Activated effector memory CD4-positive, alpha-beta T cell treated with Interleukin-2 at 50 U/mL for 16 hours (primary cell): Measurements from ENCODE around the gene TSLP.

Source experiments
- DNase-seq: peaks from one replicate; pipeline ENCODE4 v3.0.0-alpha.2; 2020

Gene TSLP

DNA sequence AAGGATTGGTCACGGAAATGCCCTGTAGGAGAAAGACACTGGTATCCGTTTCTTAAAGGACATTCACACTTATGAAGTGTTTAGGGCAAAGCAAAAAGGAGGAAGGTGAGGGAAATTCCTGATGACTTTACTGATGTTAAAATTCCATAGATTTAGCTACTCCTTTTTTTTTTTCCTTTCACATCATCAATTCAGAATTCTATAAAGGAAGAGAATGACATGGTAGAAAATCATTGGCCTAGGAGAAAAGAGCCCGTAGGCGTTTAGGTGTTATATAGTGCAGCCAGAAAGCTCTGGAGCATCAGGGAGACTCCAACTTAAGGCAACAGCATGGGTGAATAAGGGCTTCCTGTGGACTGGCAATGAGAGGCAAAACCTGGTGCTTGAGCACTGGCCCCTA lies at the start of gene TSLP:
TSS of gene TSLP (plus strand) at position 301 of the 400 bp plus-strand sequence. CDS start 178 bp downstream, outside the sequence.
- DNase-seq: no peak

DNA sequence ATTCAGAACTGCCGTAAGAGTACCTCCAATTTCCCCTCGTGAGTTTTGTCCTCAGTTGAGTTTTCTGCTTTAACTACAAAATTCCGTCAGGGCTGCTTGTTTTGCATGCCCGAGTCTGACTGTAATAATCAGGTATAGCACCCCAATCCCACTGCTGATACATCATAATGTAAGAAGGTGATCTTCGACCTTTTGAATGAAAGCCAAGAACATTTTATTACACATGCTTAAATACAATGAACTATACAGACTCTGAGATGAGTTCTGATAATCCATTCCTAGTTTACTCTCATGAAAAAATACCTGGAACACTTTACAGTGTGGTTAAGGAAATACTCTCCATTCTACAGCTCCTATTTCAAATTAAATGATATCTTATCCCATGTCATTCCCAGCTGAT lies 49.2 kb upstream of the TSLP start:
- DNase-seq: no peak

DNA sequence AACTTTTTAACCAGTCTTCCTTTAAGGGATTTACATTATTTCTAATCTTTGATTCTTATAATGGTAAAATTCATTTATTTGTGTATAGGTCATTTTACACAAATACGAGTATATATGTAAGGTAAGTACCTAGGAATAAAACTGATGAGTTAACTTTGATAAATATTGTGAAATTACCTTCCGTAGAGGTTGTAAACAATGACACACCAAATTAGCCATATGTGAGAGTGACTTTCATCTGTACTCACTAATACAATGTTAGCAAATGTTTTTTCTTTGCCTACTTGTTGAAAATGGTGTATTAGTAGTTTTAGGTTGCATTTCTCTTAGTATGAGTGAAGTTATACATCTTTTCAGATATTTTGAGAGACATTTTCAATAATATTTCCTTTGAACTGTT lies 42.6 kb upstream of the TSLP start:
- DNase-seq: no peak

GRCh38 chr5:111043712-111044506 lies 27.6 kb upstream of the TSLP start:
- no peak for DNase-seq

DNA sequence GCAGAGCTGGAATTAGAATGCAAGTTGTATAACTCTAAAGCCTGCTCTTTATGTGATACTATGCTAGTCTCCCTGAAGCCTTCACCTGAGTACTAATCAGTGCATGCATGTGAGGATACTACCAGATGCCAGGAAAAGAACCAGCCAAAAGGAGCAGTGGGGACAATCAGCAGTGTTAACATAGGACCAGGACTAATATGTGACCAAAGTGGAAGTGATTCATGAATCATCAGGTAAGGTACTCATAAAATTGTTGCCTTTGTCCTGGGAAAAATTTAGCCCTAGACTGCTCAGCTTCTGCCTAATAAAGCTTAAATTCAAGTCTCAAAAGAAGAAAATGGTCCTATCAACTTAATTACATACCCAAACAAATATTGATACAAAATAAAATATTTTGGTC lies 13.4 kb upstream of the TSLP start:
- no peak for DNase-seq

DNA sequence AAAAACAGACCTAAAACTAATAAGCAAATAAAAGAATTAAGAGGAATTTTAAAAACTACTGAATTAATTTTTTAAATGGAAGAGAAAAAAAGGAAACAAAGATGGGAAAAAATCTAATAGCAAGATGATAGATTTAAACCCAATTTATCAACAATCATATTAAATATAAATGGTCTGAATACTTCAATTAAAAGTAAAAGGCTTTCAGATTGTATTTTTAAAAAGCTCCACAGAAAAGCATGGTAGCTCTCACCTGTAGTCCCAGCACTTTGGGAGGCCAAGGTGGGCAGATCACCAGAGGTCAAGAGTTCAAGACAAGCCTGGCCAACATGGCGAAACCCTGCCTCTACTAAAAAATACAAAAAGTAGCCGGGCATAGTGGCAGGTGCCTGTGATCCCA lies 11.3 kb upstream of the TSLP start:
- DNase-seq: no peak

- DNase-seq: no peak
Observed at GRCh38 chr5:111061618-111062017, 9.9 kb upstream of the TSLP start.

DNA sequence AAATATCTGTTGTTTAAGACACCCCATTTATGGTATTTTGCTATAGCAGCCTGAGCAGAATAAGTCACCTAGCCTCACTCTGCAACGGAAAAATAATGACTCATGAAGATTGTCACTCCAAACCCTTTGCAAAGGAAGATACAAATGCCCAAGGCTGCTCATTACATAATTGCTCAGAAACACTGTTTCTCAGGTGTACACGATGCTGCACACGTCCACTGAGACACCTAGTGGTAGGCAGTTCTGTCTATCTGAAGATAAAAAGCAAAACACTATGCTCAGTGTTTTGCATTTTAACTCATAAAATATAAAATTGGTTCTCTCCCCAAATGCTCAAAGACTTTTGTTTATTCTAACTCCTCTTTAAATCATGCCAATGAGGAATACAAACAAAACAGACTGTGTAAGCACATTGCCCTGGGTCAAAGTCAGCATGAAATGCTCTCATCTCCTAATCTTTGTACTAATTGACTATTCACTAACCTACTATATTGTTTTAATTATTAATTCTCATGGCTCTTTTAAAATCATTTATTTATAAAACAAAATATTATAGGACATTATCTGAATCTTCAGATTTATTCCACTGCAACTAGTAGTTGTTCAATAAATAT lies 7.7 kb upstream of the TSLP start:
- DNase-seq: no peak

DNA sequence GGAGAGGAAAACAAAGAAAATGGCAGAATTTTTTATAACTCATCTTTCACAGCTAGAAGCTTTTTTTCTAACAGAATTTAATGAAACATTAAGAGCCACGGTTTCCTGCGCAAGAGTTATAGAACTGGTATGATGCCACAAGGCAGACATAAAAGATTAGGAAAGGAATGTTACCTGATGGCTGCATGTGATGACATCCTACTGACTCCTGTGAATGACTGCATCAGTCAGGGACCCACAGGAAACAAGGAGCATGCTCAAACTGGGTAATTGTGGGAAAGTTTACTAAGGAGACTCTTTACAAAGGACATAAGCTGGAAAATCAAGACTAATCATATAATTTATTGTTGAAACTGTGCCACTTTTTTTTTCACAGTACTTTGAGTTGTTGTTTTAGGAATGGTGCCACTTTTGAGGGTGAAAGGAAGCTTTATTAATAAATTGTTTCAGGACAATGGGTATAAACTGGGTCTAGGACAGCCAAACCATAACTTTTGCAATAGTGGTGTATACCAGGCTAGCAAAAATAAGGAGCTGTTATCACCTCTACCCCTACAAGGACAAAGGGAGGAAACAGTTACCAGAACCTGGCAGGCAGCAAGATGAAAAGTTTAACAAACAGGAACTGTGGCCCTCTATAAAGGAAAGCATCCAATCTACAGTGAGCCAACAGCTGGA lies 5.1 kb upstream of the TSLP start:
- DNase-seq: no peak

DNA sequence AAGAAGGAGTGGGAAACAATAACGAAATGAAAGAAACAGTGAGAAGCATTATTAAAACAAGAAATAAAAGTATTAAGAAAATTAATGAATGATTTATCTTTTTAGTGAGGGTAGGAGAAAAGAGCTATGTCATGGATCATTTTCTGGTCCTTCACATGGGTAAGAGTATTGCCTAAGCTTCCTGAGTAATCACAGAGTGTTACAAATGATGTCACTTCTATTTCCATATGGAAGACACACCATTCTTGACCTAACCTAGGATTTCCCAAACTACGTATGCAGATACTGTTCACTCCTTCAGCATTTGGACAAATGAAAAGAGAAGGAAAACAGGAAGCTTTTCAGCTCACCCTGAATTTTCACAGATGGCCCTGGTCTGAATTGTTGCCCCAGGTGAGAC lies 3.3 kb upstream of the TSLP start:
- DNase-seq: no peak

- DNase-seq: no peak
Observed at GRCh38 chr5:111069839-111070238, 1.7 kb upstream of the TSLP start.

- DNase-seq: no peak
Observed at GRCh38 chr5:111070272-111071134, 1.0 kb upstream of the TSLP start.

DNA sequence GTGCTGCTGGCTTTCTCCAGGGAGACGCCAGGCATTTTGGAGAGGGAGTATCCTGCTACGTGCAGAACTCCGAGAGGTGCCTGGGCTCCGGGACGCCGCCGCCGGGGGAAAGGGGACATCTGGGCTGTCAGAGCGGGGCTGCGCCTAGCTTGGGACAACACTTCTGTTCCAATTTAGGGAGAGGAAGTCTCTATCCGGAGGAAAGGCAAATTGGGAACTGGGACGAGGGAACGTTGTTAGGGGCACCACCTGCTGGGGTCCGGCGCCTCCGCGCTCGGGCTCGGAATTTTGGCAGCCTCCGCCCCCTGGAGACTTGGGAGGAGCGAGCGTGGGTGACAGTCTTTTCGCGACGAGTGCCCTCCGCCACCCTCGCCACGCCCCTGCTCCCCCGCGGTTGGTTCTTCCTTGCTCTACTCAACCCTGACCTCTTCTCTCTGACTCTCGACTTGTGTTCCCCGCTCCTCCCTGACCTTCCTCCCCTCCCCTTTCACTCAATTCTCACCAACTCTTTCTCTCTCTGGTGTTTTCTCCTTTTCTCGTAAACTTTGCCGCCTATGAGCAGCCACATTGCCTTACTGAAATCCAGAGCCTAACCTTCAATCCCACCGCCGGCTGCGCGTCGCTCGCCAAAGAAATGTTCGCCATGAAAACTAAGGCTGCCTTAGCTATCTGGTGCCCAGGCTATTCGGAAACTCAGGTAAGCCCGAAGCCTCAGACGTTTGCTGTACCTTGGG lies 1.6 kb downstream of the TSLP start:
- peak; percentile 8 for DNase-seq

- no peak for DNase-seq
Observed at GRCh38 chr5:111074244-111074643, 2.7 kb downstream of the TSLP start.

DNA sequence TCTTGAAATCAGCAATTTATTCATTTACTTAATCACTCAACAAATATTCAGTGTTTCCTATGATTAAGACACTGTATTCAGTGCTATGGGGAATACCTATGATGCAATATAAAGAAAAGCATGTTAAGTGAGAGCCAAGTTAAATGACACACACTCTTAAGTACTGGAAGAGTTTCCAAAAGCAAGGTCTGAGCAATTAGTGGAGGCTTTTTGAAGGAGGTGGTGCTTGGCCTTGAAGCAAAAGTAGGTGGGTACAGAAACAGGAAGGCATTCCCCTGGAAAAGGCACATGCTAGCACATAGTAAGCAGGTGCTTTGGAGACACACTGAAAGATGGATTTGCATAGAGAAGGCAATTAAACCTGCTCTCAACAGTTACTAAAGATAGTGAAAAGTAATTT lies 4.0 kb downstream of the TSLP start:
- DNase-seq: no peak

GRCh38 chr5:111076091-111076490 lies 4.6 kb downstream of the TSLP start:
- DNase-seq: no peak

GRCh38 chr5:111077678-111078077 lies 6.2 kb downstream of the TSLP start:
- DNase-seq: no peak

- no peak for DNase-seq
Observed at GRCh38 chr5:111079846-111080245, 8.3 kb downstream of the TSLP start.

GRCh38 chr5:111083323-111083722 lies 11.8 kb downstream of the TSLP start:
- DNase-seq: no peak

DNA sequence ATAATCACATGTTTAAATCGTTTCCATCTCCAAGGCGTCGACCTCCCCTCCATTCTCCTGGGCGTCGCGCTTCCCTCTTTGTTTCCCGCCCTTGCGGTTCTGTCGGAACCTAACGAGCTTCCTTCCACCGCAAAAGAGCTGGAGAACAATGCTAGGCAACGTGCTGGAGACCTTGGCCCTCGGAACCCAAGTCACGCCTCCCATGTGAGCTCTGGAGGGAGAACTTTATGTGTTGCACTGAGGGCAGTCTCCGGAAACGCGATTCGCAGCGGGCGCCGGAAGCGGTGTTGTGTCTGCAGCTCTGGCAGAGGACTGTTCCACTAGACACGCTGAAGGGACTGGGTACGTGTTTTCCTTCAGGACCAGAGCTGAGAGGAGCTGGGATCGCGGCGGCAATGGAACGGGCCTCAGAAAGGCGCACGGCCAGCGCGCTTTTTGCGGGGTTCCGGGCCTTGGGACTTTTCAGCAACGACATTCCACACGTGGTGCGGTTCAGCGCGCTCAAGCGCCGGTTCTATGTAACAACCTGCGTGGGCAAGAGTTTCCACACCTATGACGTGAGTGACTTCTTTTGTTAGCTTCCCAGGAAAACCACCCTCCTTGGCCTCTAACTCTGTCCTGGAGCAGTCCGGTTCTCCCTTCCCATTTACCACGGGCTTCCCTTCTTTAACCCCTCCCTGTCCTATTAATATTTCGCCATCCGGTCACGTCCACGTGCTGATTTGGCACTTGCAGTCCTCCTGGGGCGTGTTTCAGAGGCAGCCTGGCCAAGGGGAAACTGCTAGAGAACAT lies 20.7 kb downstream of the TSLP start, which contains the start of gene WDR36:
TSS of gene WDR36 (plus strand) at position 287 of the 792 bp plus-strand sequence. CDS start at position 396, 109 bp downstream.
- DNase-seq: peak; percentile 83

GRCh38 chr5:111095982-111096381 lies 24.5 kb downstream of the TSLP start:
- no peak for DNase-seq
